Gastrocnemius medialis (tissue), 4 donors: ENCODE measurements around the gene MYZAP. TPM values are rescaled to one million over a fixed set of nuclear protein-coding genes. Genes with fewer than 3 reads are reported as not detected.

Source experiments
- ATAC-seq, 2 donors: fragments of 150-250 bp; one replicate each; pipeline ENCODE4 v1.9.1; 2016
- DNase-seq, 2 donors: peaks; one replicate each; pipeline ENCODE4 v3.0.0-alpha.2; 2019
- H3K27ac ChIP-seq, 4 donors: fragments of 200-600 bp; sonication (generic); 1 replicate in 1 of 4; 2 replicates in 3 of 4; pipeline ENCODE4 v1.5.1; 2016 to 2018; ENCODE audit warnings: mild to moderate bottlenecking in 2 of 4, moderate library complexity in 1 of 4
- H3K27me3 ChIP-seq, 3 donors: fragments of 200-600 bp; sonication (generic) in 2 of 3; 1 replicate in 1 of 3; 2 replicates in 2 of 3; pipeline versions ENCODE4 v1.5.1 to v1.6.0; 2016 to 2019; ENCODE audit warnings: mild to moderate bottlenecking in 1 of 3, moderate library complexity in 1 of 3
- H3K36me3 ChIP-seq, 2 donors: fragments of 200-600 bp; sonication (generic) in 1 of 2; one replicate each; pipeline ENCODE4 v1.5.1; 2017 to 2018
- H3K4me1 ChIP-seq, 2 donors: fragments of 200-600 bp; sonication (generic) in 1 of 2; one replicate each; pipeline ENCODE4 v1.5.1; 2016 to 2017; ENCODE audit warnings: mild to moderate bottlenecking in 2 of 2
- H3K4me3 ChIP-seq, 4 donors: fragments of 200-600 bp; sonication (generic) in 3 of 4; 1 replicate in 1 of 4; 2 replicates in 3 of 4; pipeline ENCODE4 v1.5.1; 2016 to 2019; ENCODE audit warnings: mild to moderate bottlenecking in 2 of 4
- H3K9me3 ChIP-seq, 3 donors: fragments of 200-600 bp; sonication (generic) in 2 of 3; 1 replicate in 1 of 3; 2 replicates in 2 of 3; pipeline ENCODE4 v1.5.1; 2016 to 2019
- POLR2A ChIP-seq, 2 donors: fragments of 450-650 bp; IDR thresholded peaks; one replicate each; pipeline ENCODE4 v1.6.1; 2017; ENCODE audit warnings: antibody characterized with exemption in 2 of 2, mild to moderate bottlenecking in 2 of 2, moderate library complexity in 2 of 2
- in situ Hi-C, 4 donors: fragments of 200-750 bp; cut with MboI; loops; one replicate each; pipeline versions ENCODE4 v1.15.0 to v1.8.0; 2017; ENCODE audit warnings: low sequenced_read_pairs in 4 of 4
- intact Hi-C: fragments of 100-400 bp; cut with DNase I; formaldehyde crosslinking; loops from one replicate; pipeline ENCODE4 v1.15.1; 2023; ENCODE audit warnings: low total_unique reads
- total RNA-seq, 4 donors: library from RNA; depleted of rRNA; stranded (reverse); fragments of >200 nt; gene quantifications; one replicate each; pipeline versions ENCODE4 v1.1.0 to v1.2.3, GENCODE V29; 2016
- TF ChIP-seq, protein P1 (sequence below), 5 experiments: fragments of 450-650 bp in 3 of 5; fragments of 200-600 bp in 2 of 5; sonication (generic) in 2 of 5; IDR thresholded peaks in 4 of 5; conservative IDR thresholded peaks in 1 of 5; 1 replicate in 4 of 5; 2 replicates in 1 of 5; pipeline ENCODE4 v1.5.1; 2016 to 2019; ENCODE audit warnings: antibody characterized with exemption in 5 of 5, mild to moderate bottlenecking in 3 of 5, moderate library complexity in 3 of 5

Gene MYZAP
- total RNA-seq, 4 donors from 2014 or later: 1.3 to 9.4 (median 1.4) TPM

DNA sequence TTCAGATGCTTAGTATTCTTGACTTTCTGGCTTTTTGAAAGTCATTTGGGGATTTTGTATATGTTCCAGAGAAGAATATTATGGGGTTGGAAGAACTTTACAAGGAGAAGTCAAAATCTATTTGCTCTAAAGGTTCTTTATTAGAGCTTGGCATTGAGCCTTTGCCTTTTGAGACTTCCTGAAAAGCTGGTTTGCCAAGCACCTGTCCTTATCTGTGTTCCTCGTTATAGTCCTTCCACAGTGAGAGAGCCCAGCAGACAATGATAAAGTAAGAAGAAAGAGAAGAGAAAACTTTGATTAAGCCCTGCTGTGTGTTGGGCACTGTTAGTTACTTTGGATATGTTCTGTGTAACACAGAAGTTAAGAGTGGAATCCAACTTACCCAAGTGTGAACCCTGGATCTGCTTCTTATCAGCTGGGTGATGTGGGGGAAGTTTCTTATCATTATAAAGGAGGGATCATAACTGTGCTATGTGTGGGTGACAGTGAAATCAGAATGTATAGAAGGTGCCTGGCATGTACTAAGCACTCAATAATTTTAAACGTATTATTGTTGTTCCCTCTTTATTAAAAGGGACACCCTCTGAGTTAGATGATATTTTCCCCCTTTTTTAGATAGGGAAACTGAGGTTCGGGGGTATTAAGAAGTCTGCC, 70.5 kb downstream of the MYZAP start:
- no peak for DNase-seq

DNA sequence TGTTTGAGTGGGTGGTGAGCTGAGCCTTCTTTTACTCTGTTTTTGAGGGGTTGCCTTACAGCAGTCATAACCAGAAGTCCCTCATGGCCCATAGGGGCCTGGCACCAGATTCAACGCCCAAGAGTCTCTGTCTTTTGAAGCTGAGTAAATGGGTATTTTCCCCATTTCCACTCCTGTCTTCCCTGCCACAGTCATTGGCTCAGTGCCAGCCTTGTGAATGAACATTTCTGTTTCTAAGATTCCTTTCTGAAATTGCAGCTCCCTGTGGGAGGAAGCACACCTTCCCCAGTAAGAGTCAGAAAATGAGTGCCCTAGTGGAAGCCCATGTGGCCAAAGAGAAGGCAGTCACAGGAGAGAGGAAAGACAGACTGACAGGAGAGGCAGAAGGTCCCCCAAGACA, 71.1 kb downstream of the MYZAP start:
- ATAC-seq: no peak
- no peaks in the 10 kb centered on the region for H3K9me3 ChIP-seq
- intact Hi-C loops: no loop called here
- no peak overlapping the region for H3K27ac ChIP-seq
- no peak for DNase-seq
- H3K27me3 ChIP-seq: no peaks in the 10 kb centered on the region
- in situ Hi-C loops: loop anchor here in 1 of 4 donors (25.0 kb wide), 2 partner anchors 101 to 199 kb away; no protein-coding TSS in a partner anchor
- no peak overlapping the region for H3K4me3 ChIP-seq
- H3K4me1 ChIP-seq: no peaks in the 10 kb centered on the region
- no peaks in the 10 kb centered on the region for H3K36me3 ChIP-seq
- TF ChIP-seq POLR2A (IDR thresholded peaks at IDR 0.05): no peak
- TF ChIP-seq, protein P1, sequence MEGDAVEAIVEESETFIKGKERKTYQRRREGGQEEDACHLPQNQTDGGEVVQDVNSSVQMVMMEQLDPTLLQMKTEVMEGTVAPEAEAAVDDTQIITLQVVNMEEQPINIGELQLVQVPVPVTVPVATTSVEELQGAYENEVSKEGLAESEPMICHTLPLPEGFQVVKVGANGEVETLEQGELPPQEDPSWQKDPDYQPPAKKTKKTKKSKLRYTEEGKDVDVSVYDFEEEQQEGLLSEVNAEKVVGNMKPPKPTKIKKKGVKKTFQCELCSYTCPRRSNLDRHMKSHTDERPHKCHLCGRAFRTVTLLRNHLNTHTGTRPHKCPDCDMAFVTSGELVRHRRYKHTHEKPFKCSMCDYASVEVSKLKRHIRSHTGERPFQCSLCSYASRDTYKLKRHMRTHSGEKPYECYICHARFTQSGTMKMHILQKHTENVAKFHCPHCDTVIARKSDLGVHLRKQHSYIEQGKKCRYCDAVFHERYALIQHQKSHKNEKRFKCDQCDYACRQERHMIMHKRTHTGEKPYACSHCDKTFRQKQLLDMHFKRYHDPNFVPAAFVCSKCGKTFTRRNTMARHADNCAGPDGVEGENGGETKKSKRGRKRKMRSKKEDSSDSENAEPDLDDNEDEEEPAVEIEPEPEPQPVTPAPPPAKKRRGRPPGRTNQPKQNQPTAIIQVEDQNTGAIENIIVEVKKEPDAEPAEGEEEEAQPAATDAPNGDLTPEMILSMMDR (IDR thresholded peaks at IDR 0.05 in 4 of 5, conservative IDR thresholded peaks at IDR 0.05 in 1 of 5): no peak

More for the DNA sequence above, 70.5 kb downstream of the MYZAP start:
- no peak overlapping the region for H3K4me3 ChIP-seq
- no peak for TF ChIP-seq POLR2A (IDR thresholded peaks at IDR 0.05)
- TF ChIP-seq, protein P1 (IDR thresholded peaks at IDR 0.05 in 4 of 5, conservative IDR thresholded peaks at IDR 0.05 in 1 of 5): no peak
- H3K4me1 ChIP-seq: no peaks in the 10 kb centered on the region
- H3K27ac ChIP-seq: no peak overlapping the region
- no peak for ATAC-seq
- H3K36me3 ChIP-seq: no peaks in the 10 kb centered on the region
- intact Hi-C loops: no loop called here
- in situ Hi-C loops: loop anchor here in 1 of 4 donors (25.0 kb wide), 2 partner anchors 100 to 200 kb away; no protein-coding TSS in a partner anchor
- H3K9me3 ChIP-seq: no peaks in the 10 kb centered on the region
- no peaks in the 10 kb centered on the region for H3K27me3 ChIP-seq

DNA sequence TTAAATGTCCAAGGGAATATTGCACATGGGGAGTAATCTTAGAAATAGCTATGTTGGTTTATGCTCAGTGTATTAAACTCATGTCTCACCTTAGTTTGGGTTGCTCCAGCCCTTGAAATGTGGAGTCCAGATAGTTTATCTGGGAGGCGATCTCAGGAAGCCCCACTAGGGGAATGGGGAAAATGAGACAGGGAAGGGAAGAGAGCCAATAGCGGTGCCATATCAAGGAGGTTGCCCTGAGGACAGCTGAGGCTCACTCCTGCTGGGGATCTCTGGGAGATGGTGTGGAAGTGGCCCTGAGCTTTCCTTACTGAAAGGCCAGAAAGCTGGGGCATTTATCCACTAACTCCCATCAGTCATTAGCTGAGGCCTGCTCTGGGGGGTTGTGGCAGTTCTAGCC, 71.6 kb downstream of the MYZAP start:
- H3K4me3 ChIP-seq: no peak overlapping the region
- no peak for TF ChIP-seq POLR2A (IDR thresholded peaks at IDR 0.05)
- TF ChIP-seq, protein P1 (IDR thresholded peaks at IDR 0.05 in 4 of 5, conservative IDR thresholded peaks at IDR 0.05 in 1 of 5): no peak
- H3K4me1 ChIP-seq: no peaks in the 10 kb centered on the region
- in situ Hi-C loops (loop anchor here in 1 of 4 donors (25.0 kb wide), 2 partner anchors 101 to 199 kb away; no protein-coding TSS in a partner anchor), intact Hi-C loops (no loop called here)
- H3K36me3 ChIP-seq: no peaks in the 10 kb centered on the region
- no peak overlapping the region for H3K27ac ChIP-seq
- ATAC-seq: no peak
- no peak for DNase-seq
- H3K9me3 ChIP-seq: no peaks in the 10 kb centered on the region
- H3K27me3 ChIP-seq: no peaks in the 10 kb centered on the region

DNA sequence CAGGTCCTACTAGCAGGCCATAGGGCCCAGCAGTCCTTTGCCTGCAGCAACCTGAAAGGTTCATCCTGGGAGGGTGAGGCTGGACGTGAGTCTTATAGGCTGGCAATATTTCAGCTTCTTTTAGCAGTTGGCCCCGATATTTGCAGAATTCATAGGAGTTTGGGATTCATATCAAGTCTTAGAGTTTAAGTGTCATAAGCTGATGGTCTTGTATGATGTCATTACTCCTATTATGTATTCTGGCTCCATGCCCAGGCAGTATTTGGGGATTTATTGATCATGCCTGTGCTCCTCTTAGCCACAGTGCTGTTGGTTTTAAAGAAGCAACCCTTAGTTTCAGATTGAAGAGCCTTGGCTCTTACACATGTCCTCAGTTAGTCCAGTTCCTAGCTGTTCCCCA, 73.5 kb downstream of the MYZAP start:
- in situ Hi-C loops: loop anchor here in 1 of 4 donors (25.0 kb wide), 2 partner anchors 103 to 197 kb away; no protein-coding TSS in a partner anchor
- H3K36me3 ChIP-seq: no peaks in the 10 kb centered on the region
- no peak overlapping the region for H3K4me3 ChIP-seq
- TF ChIP-seq POLR2A (IDR thresholded peaks at IDR 0.05): no peak
- TF ChIP-seq, protein P1 (IDR thresholded peaks at IDR 0.05 in 4 of 5, conservative IDR thresholded peaks at IDR 0.05 in 1 of 5): no peak
- no peaks in the 10 kb centered on the region for H3K27me3 ChIP-seq
- H3K27ac ChIP-seq: no peak overlapping the region
- intact Hi-C loops: loop anchor here (5.0 kb wide), 1 partner anchor 202 kb away; no protein-coding TSS in a partner anchor
- H3K9me3 ChIP-seq: no peaks in the 10 kb centered on the region
- ATAC-seq (no peak), DNase-seq (no peak)
- H3K4me1 ChIP-seq: no peaks in the 10 kb centered on the region
